NCI-H146 treated with DMSO at 0.1 percent for 48 hours (cell line): ENCODE measurements around the gene BAZ2B.

ENCODE experiments used
- DNase-seq: peaks from one replicate; lab custom pipeline; 2025; ENCODE audit not compliant: unreplicated experiment; lab: John Stamatoyannopoulos, UW

BAZ2B gene

GRCh38 chr2:159617646-159618045, 1.3 kb upstream of the BAZ2B start:
- DNase-seq = peak; percentile 25

- DNase-seq = no peak
Observed at GRCh38 chr2:159617100-159617499, 752 bp upstream of the BAZ2B start.

- peak; percentile 66 for DNase-seq
Observed at GRCh38 chr2:159615367-159616285, 722 bp downstream of the BAZ2B start.

GRCh38 chr2:159614534-159615366, 1.6 kb downstream of the BAZ2B start:
- DNase-seq = peak; percentile 65

GRCh38 chr2:159613651-159614285, 2.6 kb downstream of the BAZ2B start:
- DNase-seq = peak; percentile 15

- no peak for DNase-seq
Observed at GRCh38 chr2:159613091-159613490, 3.3 kb downstream of the BAZ2B start.

GRCh38 chr2:159612255-159612901, 4.0 kb downstream of the BAZ2B start:
- peak; percentile 8 for DNase-seq

GRCh38 chr2:159609811-159610549, 6.4 kb downstream of the BAZ2B start:
- peak; percentile 12 for DNase-seq

GRCh38 chr2:159608723-159609308, 7.5 kb downstream of the BAZ2B start:
- no peak for DNase-seq

- no peak for DNase-seq
Observed at GRCh38 chr2:159608108-159608507, 8.2 kb downstream of the BAZ2B start.

- DNase-seq = no peak
Observed at GRCh38 chr2:159606287-159606686, 10.1 kb downstream of the BAZ2B start.

- DNase-seq = no peak
Observed at GRCh38 chr2:159605441-159606178, 10.7 kb downstream of the BAZ2B start.

GRCh38 chr2:159604159-159604558, 12.2 kb downstream of the BAZ2B start:
- no peak for DNase-seq

GRCh38 chr2:159600752-159601151, 15.6 kb downstream of the BAZ2B start:
- DNase-seq = no peak

GRCh38 chr2:159595410-159596046, 20.8 kb downstream of the BAZ2B start:
- DNase-seq = no peak

GRCh38 chr2:159592441-159592840, 23.9 kb downstream of the BAZ2B start:
- DNase-seq = no peak

GRCh38 chr2:159591221-159591620, 25.1 kb downstream of the BAZ2B start:
- DNase-seq = no peak

GRCh38 chr2:159589286-159589685, 27.1 kb downstream of the BAZ2B start:
- no peak for DNase-seq

GRCh38 chr2:159586034-159586433, 30.3 kb downstream of the BAZ2B start:
- DNase-seq = no peak
